HUES6 (cell line): Measurements from ENCODE around the gene SNX15.
"Not testable (repeated sequence)": the region's sequence is repeated elsewhere in the genome, so short reads cannot be mapped to it uniquely, and the experiment has no call there.

ENCODE experiments used
- H3K27ac ChIP-seq: 2 replicates; pipeline ENCODE4 v1.7.0; 2013; ENCODE audit warnings: low read depth, mild to moderate bottlenecking, low read length, inconsistent platforms
- H3K27me3 ChIP-seq: 2 replicates; pipeline ENCODE4 v1.6.1; 2013; ENCODE audit warnings: low read length; ENCODE audit not compliant: control insufficient read depth, insufficient read depth
- H3K36me3 ChIP-seq: 2 replicates; pipeline ENCODE4 v1.6.1; 2013; ENCODE audit warnings: low read length; ENCODE audit not compliant: control insufficient read depth, insufficient read depth
- H3K4me1 ChIP-seq: 2 replicates; pipeline ENCODE4 v1.6.1; 2013; ENCODE audit warnings: low read length; ENCODE audit not compliant: control insufficient read depth, insufficient read depth
- H3K4me3 ChIP-seq: 2 replicates; pipeline ENCODE4 v1.5.1; 2013; ENCODE audit warnings: low read depth, low read length
- H3K9ac ChIP-seq: one replicate; pipeline ENCODE4 v1.6.1; 2013; ENCODE audit warnings: mild to moderate bottlenecking, low read length
- H3K9me3 ChIP-seq: 2 replicates; pipeline ENCODE4 v1.6.1; 2013; ENCODE audit warnings: low read depth, low read length; ENCODE audit not compliant: control insufficient read depth, insufficient read depth

Gene SNX15

DNA sequence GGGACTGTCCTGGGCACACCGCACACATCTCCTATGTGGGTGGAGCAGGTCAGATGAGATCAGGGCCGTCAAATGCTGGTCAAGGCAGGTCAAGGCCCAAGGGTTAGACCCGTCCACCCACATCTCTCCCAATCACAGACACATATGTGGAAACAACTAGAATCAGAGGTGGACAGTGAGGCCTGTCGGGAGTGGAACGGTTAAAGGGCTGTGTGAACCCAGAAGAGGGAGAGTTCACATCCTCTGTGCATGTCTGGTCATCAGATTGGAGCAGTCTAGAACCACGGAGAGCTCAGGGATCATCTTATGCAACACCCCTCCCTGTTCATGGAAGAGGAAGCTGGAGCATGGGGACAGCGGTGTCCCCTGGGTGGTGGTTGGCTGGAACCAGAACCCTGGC, 7.4 kb upstream of the SNX15 start:
- Histone ChIP-seq H3K9me3 (no peaks in the 10 kb centered on the region), H3K27ac (no peak overlapping the region), H3K36me3 (peaks cover 52% of the 10 kb centered on the region), H3K9ac (no peak overlapping the region), H3K4me1 (no peaks in the 10 kb centered on the region), H3K4me3 (no peak overlapping the region), H3K27me3 (no peaks in the 10 kb centered on the region)

DNA sequence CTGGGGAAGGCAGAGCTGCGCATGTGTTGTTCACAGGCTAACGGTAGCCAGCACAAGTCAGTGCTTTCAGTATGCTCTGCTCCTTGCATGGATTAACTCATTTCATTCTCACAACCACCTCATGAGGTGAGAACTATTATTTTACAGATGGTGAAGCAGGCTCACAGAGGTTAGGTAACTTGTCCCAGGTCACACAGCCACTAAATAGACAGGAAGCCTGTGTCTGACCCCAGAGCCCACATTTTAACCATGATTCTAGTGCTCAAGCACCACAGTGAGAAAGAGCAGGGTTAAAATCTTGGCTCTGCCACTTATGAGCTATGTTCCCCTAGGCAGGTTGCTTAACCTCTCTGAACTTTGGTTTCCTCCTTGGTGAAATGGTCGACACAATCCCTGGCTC, 6.2 kb upstream of the SNX15 start:
- Histone ChIP-seq H3K4me1 (no peaks in the 10 kb centered on the region), H3K27me3 (no peaks in the 10 kb centered on the region), H3K9ac (no peak overlapping the region), H3K27ac (no peak overlapping the region), H3K36me3 (peaks cover 52% of the 10 kb centered on the region), H3K4me3 (no peak overlapping the region), H3K9me3 (no peaks in the 10 kb centered on the region)

DNA sequence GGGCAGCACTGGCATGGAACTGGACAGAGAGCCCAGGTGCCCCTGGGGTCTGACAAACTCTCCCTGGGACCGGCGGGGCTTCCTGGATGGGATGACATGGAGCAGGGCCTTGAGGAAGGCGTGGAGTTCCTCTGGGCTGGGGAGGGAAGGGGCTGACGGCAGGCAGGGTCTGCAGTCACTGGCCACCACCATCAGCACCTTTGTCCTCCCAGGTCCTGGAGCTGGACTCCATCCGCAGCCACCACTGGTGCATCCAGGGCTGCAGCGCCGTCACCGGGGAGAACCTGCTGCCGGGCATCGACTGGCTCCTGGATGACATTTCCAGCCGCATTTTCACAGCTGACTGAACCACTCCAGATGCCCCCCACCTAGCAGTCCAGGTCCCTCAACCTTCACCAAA, 5.7 kb upstream of the SNX15 start:
- Histone ChIP-seq H3K36me3 (peaks cover 48% of the 10 kb centered on the region), H3K9me3 (no peaks in the 10 kb centered on the region), H3K4me1 (no peaks in the 10 kb centered on the region)

DNA sequence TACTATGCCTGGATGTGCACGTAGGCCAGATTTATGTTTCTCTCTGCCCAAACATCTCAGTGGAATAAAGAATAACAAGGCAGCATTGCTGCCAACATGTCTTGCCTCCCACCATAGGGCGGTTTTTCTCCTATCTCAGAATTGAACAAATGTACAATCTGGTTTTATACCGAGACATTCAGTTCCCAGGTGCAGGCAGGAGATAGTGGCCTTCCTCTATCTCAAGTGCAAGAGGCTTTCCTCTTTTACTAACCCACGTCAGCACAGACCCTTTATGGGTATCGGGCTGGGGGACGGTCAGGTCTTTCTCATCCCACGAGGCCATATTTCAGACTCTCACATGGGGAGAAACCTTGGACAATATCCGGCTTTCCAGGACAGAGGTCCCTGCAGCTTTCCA, 3.7 kb upstream of the SNX15 start:
- not testable (repeated sequence) for H3K27me3 ChIP-seq, H3K4me3 ChIP-seq, H3K9ac ChIP-seq, H3K9me3 ChIP-seq, H3K27ac ChIP-seq, H3K4me1 ChIP-seq
- peaks cover 32% of the 10 kb centered on the region for H3K36me3 ChIP-seq

More for the DNA sequence above, 5.7 kb upstream of the SNX15 start:
- Histone ChIP-seq H3K27me3 (no peaks in the 10 kb centered on the region), H3K4me3 (no peak overlapping the region), H3K9ac (no peak overlapping the region), H3K27ac (no peak overlapping the region)

DNA sequence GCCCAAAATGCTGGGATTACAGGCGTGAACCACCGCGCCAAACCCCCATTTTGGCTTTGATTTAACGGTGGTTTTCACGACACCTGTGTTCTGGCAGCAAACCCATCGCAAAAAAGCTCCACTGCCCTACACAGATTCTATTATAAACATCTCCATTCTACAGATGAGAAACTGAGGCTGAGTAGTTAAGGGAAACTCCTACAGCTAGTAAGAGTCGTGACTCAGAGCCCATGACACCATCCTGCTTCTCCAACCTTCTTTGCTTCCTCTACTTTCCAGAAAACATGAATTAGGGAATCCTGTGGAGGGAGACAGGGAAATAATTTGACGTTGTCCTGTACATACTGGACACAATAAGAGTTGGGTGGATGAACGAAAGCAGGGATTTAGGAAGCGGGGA, 429 bp upstream of the SNX15 start:
- Histone ChIP-seq H3K36me3 (peaks cover 6% of the 10 kb centered on the region), H3K4me3 (peak overlapping the region; percentile 76), H3K4me1 (peaks cover 8% of the 10 kb centered on the region; the same call in 1 of the 2 replicates), H3K27ac (no peak overlapping the region), H3K9me3 (no peaks in the 10 kb centered on the region), H3K27me3 (no peaks in the 10 kb centered on the region), H3K9ac (no peak overlapping the region)

DNA sequence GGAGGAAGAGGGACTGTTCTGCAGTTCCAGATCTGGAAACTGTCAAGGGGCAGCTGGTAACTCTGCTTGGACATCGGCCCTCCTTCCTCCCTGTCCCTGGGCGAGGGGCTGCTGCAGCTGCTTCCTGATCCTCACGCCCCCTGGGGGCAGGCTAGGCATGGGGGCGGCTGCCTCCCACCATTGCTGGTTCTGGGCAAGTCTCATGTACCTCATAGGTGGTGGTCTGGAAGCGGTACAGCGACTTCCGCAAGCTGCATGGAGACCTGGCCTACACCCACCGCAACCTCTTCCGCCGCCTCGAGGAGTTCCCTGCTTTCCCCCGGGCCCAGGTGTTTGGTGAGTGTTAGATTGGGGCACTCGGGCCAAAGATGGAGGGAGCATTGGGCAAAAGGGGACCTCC, 5.0 kb downstream of the SNX15 start:
- Histone ChIP-seq H3K4me1 (peaks cover 5% of the 10 kb centered on the region; the same call in 1 of the 2 replicates), H3K36me3 (no peaks in the 10 kb centered on the region), H3K9me3 (no peaks in the 10 kb centered on the region), H3K9ac (no peak overlapping the region), H3K4me3 (no peak overlapping the region), H3K27ac (no peak overlapping the region), H3K27me3 (no peaks in the 10 kb centered on the region)

DNA sequence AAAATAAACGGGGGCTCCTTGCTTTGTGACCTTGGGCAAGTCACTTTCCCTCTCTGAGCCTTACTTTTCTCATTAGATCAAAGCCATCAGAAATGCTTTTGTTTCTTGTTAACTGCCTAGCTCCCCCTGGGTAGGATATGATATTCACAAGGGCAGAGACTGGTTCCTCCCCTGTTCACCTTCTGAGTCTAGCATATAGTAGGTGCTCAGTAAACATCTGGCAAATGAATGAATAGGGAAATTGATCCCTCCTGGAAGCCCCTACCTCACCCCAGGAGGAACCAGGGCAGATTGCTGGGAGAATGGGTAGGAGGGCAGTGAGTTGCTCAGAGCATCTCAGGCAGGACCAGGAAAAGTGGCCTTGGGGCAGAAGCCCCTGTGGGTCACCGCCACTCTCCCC, 7.2 kb downstream of the SNX15 start:
- Histone ChIP-seq H3K4me1 (no peaks in the 10 kb centered on the region), H3K36me3 (no peaks in the 10 kb centered on the region), H3K27ac (no peak overlapping the region), H3K9me3 (no peaks in the 10 kb centered on the region), H3K9ac (no peak overlapping the region), H3K4me3 (no peak overlapping the region), H3K27me3 (no peaks in the 10 kb centered on the region)

DNA sequence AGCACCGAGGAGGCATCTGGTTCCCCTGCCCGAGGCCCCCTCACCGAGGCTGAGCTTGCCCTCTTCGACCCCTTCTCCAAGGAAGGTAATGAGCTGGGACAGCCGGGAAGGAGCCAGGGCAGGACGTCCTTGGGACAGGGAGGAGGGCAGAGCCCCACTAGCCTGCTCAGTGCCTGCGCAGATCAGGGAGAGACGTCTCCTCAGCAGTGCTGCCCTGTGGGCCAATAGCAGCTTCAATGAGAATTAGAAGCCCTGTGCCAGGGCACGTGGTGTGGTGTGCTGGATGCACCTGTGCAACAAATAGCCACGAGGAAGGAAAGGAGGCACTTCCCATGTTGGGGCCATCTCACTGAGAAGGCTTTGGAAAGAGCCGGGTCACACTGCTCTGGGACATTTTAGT, 8.3 kb downstream of the SNX15 start:
- Histone ChIP-seq H3K4me1 (no peaks in the 10 kb centered on the region), H3K4me3 (no peak overlapping the region), H3K36me3 (no peaks in the 10 kb centered on the region), H3K27ac (no peak overlapping the region), H3K27me3 (no peaks in the 10 kb centered on the region), H3K9me3 (no peaks in the 10 kb centered on the region), H3K9ac (no peak overlapping the region)

DNA sequence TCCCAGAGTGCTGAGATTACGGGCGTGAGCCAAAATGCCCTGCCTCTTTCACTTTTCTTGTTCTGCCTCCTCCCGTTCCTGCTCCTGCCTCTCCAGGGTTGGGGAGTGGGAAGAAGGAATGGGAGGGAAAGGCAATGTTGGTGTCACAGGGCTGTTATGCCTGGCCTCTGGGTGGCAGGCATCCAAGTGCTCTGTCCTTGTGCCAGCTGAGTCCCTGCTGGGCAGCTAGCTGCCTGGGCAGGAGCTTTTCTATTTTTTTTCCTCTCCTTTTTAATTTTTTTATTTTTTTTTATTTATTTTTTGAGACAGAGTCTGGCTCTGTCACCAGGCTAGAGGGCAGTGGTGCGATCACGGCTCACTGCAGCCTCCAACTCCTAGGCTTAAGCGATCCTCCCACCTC, 9.7 kb downstream of the SNX15 start:
- Histone ChIP-seq H3K9ac (no peak overlapping the region), H3K4me1 (no peaks in the 10 kb centered on the region), H3K4me3 (no peak overlapping the region), H3K9me3 (no peaks in the 10 kb centered on the region), H3K27ac (no peak overlapping the region), H3K27me3 (no peaks in the 10 kb centered on the region), H3K36me3 (no peaks in the 10 kb centered on the region)

DNA sequence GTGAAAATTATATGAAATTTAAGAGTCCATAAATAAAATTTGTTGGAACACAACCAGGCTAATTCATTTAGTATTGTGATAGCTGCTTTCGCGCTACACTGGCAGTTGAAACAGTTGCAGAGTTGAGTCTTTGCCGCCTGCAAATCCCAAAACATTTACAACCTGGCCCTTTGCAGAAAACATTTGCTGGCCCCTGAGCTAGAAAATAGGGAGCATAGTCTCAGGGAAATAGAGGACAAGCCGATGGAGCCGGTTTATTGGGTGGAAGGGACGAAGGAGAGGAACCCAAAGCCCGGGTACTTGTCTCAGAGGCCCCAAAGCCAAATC, 13.2 kb downstream of the SNX15 start:
- H3K9me3 ChIP-seq: no peaks in the 10 kb centered on the region
- H3K36me3 ChIP-seq: peaks cover 22% of the 10 kb centered on the region
- no peaks in the 10 kb centered on the region for H3K4me1 ChIP-seq
- peak overlapping the region; percentile 85; the same call in 1 of the 2 replicates for H3K27ac ChIP-seq
- H3K27me3 ChIP-seq: no peaks in the 10 kb centered on the region
- peak overlapping the region; percentile 84 for H3K4me3 ChIP-seq
- H3K9ac ChIP-seq: peak overlapping the region; percentile 90

DNA sequence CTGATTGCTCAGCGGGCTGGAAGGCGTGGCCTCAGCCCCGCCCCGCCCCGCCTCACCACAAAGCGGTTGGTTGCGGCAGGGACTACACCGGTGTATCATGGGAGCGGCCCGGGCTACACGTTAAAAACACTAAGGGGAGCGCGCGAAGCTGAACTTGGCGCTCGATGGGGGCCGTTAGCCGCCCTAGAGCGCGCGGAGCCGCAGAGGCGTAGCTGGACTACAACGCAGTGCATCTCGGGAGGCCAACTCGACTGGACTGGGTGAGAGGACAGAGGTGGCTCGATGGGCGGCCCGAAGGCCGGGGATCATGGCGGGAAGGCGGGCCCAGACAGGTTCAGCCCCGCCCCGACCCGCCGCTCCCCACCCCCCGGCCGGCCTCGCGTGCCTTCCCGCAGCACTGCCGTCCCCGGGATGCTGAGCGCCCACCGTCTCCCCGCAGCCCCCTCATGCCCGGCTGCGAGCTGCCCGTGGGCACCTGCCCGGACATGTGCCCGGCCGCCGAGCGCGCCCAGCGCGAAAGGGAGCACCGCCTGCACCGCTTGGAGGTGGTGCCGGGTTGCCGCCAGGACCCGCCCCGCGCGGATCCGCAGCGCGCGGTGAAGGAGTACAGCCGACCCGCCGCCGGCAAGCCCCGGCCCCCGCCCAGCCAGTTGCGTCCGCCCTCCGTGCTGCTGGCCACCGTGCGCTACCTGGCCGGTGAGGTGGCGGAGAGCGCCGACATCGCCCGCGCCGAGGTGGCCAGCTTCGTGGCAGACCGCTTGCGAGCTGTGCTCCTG, 13.8 kb downstream of the SNX15 start, which contains the start of gene SAC3D1:
TSS of gene SAC3D1 (plus strand) at position 364 of the 776 bp plus-strand sequence. CDS start at position 447, 83 bp downstream.
- Histone ChIP-seq H3K4me1 (no peaks in the 10 kb centered on the region), H3K9ac (peak within 1 kb of the TSS; percentile 90), H3K9me3 (no peaks in the 10 kb centered on the region), H3K27me3 (no peaks in the 10 kb centered on the region), H3K4me3 (peak within 1 kb of the TSS; percentile 84), H3K27ac (peak within 1 kb of the TSS; percentile 85), H3K36me3 (peaks cover 28% of the 10 kb centered on the region)
